ENCODE data around the gene ZNF341.

GRCh38 chr20:33711446-33711738, 20.4 kb upstream of the ZNF341 start:
- TF ChIP-seq EP300 (IDR thresholded peaks at IDR 0.05) (no peak), POLR2A (IDR thresholded peaks at IDR 0.05) (no peak), POLR2AphosphoS5 (IDR thresholded peaks at IDR 0.05) (no peak), CTCF (IDR thresholded peaks at IDR 0.05) (no peak)
